Neural cell (in vitro differentiated cells): ENCODE results near the gene MEN1. TPM values are rescaled to one million over a fixed set of nuclear protein-coding genes. Genes with fewer than 3 reads are reported as not detected.

Experiments used
- H2AFZ ChIP-seq: fragments of 200-600, 300-800 bp; sonication (generic), shearing (Covaris generic); 2 replicates; pipeline ENCODE4 v1.6.0; 2014; ENCODE audit warnings: low read depth, mild to moderate bottlenecking, antibody characterized with exemption, low read length, moderate library complexity
- H3F3A ChIP-seq: fragments of 200-600 bp; shearing (Covaris generic); 2 replicates; pipeline ENCODE4 v1.6.1; 2016; ENCODE audit warnings: mild to moderate bottlenecking, moderate library complexity, mixed read lengths, antibody characterized with exemption, low read length; ENCODE audit not compliant: insufficient read depth, poor library complexity, severe bottlenecking
- H3K27ac ChIP-seq: fragments of 200-600, 300-800 bp; sonication (generic), shearing (Covaris generic); 2 replicates; pipeline ENCODE4 v1.5.1; 2014; ENCODE audit warnings: mild to moderate bottlenecking, low read length, moderate library complexity
- H3K27me3 ChIP-seq: fragments of 300-800, 200-600 bp; sonication (generic), shearing (Covaris generic); 2 replicates; pipeline ENCODE4 v1.6.0; 2014; ENCODE audit warnings: mild to moderate bottlenecking, low read depth, low read length, moderate library complexity; ENCODE audit not compliant: insufficient read depth
- H3K36me3 ChIP-seq: fragments of 300-800, 200-600 bp; sonication (generic), shearing (Covaris generic); 2 replicates; pipeline ENCODE4 v1.5.1; 2014; ENCODE audit warnings: mild to moderate bottlenecking, antibody characterized with exemption, low read length, moderate library complexity; ENCODE audit not compliant: insufficient read depth
- H3K4me2 ChIP-seq: fragments of 300-800, 200-600 bp; sonication (generic), shearing (Covaris generic); 2 replicates; pipeline ENCODE4 v1.6.0; 2014; ENCODE audit warnings: mild to moderate bottlenecking, low read length
- H3K4me3 ChIP-seq: fragments of 300-800, 200-600 bp; sonication (generic), shearing (Covaris generic); 2 replicates; pipeline ENCODE4 v1.5.1; 2014; ENCODE audit warnings: mild to moderate bottlenecking, low read length, moderate library complexity
- H3K79me2 ChIP-seq: fragments of 200-600 bp; shearing (Covaris generic); replicated peaks from 2 replicates; pipeline ENCODE4 v1.6.0; 2014; ENCODE audit warnings: mild to moderate bottlenecking, low read length, moderate library complexity; ENCODE audit not compliant: insufficient read depth
- H3K9ac ChIP-seq: fragments of 300-800, 200-600 bp; sonication (generic), shearing (Covaris generic); 2 replicates; pipeline ENCODE4 v1.6.1; 2016; ENCODE audit warnings: mild to moderate bottlenecking, low read length, mixed read lengths
- H3K9me2 ChIP-seq: fragments of 200-600 bp; shearing (Covaris generic); 2 replicates; pipeline ENCODE4 v1.6.1; 2016; ENCODE audit warnings: mild to moderate bottlenecking, low read length, mixed read lengths; ENCODE audit not compliant: insufficient read depth
- H3K9me3 ChIP-seq: fragments of 200-600, 300-800 bp; sonication (generic), shearing (Covaris generic); 2 replicates; pipeline ENCODE4 v1.6.1; 2016; ENCODE audit warnings: mild to moderate bottlenecking, mixed run types, low read length, moderate library complexity, mixed read lengths
- H4K20me1 ChIP-seq: fragments of 200-600 bp; shearing (Covaris generic); 2 replicates; pipeline ENCODE4 v1.6.1; 2016; ENCODE audit warnings: mild to moderate bottlenecking, mixed run types; ENCODE audit not compliant: insufficient read depth
- CTCF ChIP-seq: fragments of 450-650 bp; IDR thresholded peaks from 2 replicates; pipeline ENCODE4 v1.5.1; 2014; ENCODE audit warnings: antibody characterized with exemption, mild to moderate bottlenecking, moderate library complexity; ENCODE audit not compliant: poor library complexity, severe bottlenecking
- EP300 ChIP-seq: fragments of 450-650 bp; conservative IDR thresholded peaks from 2 replicates; pipeline ENCODE4 v1.6.1; 2014; ENCODE audit warnings: antibody characterized with exemption, mild to moderate bottlenecking, moderate library complexity; ENCODE audit not compliant: poor library complexity, severe bottlenecking
- EZH2 ChIP-seq: fragments of 200-600, 300-800 bp; shearing (Covaris generic), sonication (generic); IDR thresholded peaks from 2 replicates; pipeline ENCODE4 v1.6.1; 2014; ENCODE audit warnings: antibody characterized with exemption, low read length, borderline replicate concordance, mild to moderate bottlenecking; ENCODE audit not compliant: insufficient read depth, poor library complexity, severe bottlenecking
- MXI1 ChIP-seq: fragments of 450-650 bp; conservative IDR thresholded peaks from 2 replicates; pipeline ENCODE4 v1.6.1; 2014; ENCODE audit warnings: antibody characterized with exemption, mild to moderate bottlenecking; ENCODE audit not compliant: poor library complexity, severe bottlenecking
- POLR2AphosphoS5 ChIP-seq: IDR thresholded peaks from 2 replicates; pipeline ENCODE4 v1.6.1; 2012
- RAD21 ChIP-seq: fragments of 450-650 bp; conservative IDR thresholded peaks from 2 replicates; pipeline ENCODE4 v1.6.1; 2014; ENCODE audit warnings: antibody characterized with exemption, mild to moderate bottlenecking, moderate library complexity
- REST ChIP-seq: IDR thresholded peaks from 2 replicates; pipeline ENCODE4 v1.6.1; 2012; ENCODE audit warnings: borderline replicate concordance
- SMC3 ChIP-seq: fragments of 450-650 bp; conservative IDR thresholded peaks from 2 replicates; pipeline ENCODE4 v1.6.1; 2014; ENCODE audit warnings: antibody characterized with exemption, mild to moderate bottlenecking, moderate library complexity; ENCODE audit not compliant: poor library complexity
- TAF1 ChIP-seq: IDR thresholded peaks from 2 replicates; pipeline ENCODE4 v1.6.1; 2012; ENCODE audit warnings: low read depth
- polyA plus RNA-seq: library from polyadenylated mRNA; depleted of rRNA; stranded (reverse); fragments of >200 nt; gene quantifications from 2 replicates; pipeline ENCODE4 v1.2.3, GENCODE V29; 2014

MEN1 gene
- polyA plus RNA-seq, 1 donor from 2014 or later, result 16.8 TPM

DNA sequence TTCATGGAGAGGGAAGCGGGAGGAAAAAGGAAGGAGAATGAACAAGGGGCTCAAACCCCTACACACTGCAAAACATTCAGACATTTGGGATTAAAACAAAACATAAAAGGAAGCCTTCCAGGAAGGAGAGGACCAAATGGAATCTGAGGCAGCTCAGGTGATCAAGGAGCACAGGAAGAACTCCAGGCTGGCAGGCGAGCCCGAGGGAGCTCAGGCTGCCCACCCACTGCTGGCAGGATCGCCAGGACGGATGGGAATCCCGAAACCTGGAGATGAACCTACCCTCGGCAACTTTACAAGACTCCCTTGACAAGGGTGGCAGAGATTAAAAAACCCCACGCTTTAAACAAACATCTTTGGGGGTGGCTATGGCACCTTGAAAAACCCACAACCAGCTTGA, 45.6 kb downstream of the MEN1 start:
- H3K4me2 ChIP-seq, result no peak overlapping the region
- H3K27me3 ChIP-seq, result no peaks in the 10 kb centered on the region
- H4K20me1 ChIP-seq, result peaks cover 5% of the 10 kb centered on the region

GRCh38 chr11:64764040-64764611, 46.2 kb downstream of the MEN1 start:
- peak overlapping the region; percentile 68 for H3K27ac ChIP-seq
- peaks cover 10% of the 10 kb centered on the region for H3K36me3 ChIP-seq
- H3K9me3 ChIP-seq, result no peaks in the 10 kb centered on the region
- H3K4me3 ChIP-seq, result no peak overlapping the region
- H3K4me2 ChIP-seq, result no peak overlapping the region
- H3K9ac ChIP-seq, result no peak overlapping the region
- H3K27me3 ChIP-seq, result no peaks in the 10 kb centered on the region
- peaks cover 5% of the 10 kb centered on the region for H4K20me1 ChIP-seq
- no peaks in the 10 kb centered on the region for H3K79me2 ChIP-seq
- H2AFZ ChIP-seq, result no peak overlapping the region
- no peaks in the 10 kb centered on the region for H3K9me2 ChIP-seq
- no peaks in the 10 kb centered on the region for H3F3A ChIP-seq
- TF ChIP-seq REST (no peak), POLR2AphosphoS5 (no peak), RAD21 (no peak), TAF1 (no peak), EZH2 (no peak), MXI1 (no peak), SMC3 (no peak), EP300 (no peak)

More for the DNA sequence above, 45.6 kb downstream of the MEN1 start:
- peaks cover 17% of the 10 kb centered on the region for H3K36me3 ChIP-seq
- H3F3A ChIP-seq, result no peaks in the 10 kb centered on the region
- no peak overlapping the region for H3K27ac ChIP-seq
- TF ChIP-seq CTCF (no peak), EP300 (no peak), REST (no peak), POLR2AphosphoS5 (no peak), TAF1 (no peak)
- H3K4me3 ChIP-seq, result no peak overlapping the region
- H3K79me2 ChIP-seq, result no peaks in the 10 kb centered on the region
- H3K9me2 ChIP-seq, result no peaks in the 10 kb centered on the region
- H2AFZ ChIP-seq, result no peak overlapping the region
- no peaks in the 10 kb centered on the region for H3K9me3 ChIP-seq
- no peak overlapping the region for H3K9ac ChIP-seq
